ENCODE measurements around the gene TEX36.
"Not testable (repeated sequence)": the region's sequence is repeated elsewhere in the genome, so short reads cannot be mapped to it uniquely, and the experiment has no call there.

The TEX36 gene

GRCh38 chr10:125661941-125662515, 20.9 kb downstream of the TEX36 start:
- Histone ChIP-seq H3K36me3 (ENCODE audit: control insufficient read depth, insufficient read depth, low read length) (no peaks in the 10 kb centered on the region), H3K27me3 (replicated peaks; ENCODE audit: control insufficient read depth, insufficient read depth, low read length) (no peaks in the 10 kb centered on the region), H3K4me3 (replicated peaks; ENCODE audit: low read depth, low read length) (no peak overlapping the region)
- no peak for TF ChIP-seq CTCF (IDR thresholded peaks at IDR 0.05; ENCODE audit: insufficient read depth, low read length, poor library complexity, severe bottlenecking)
- DNase-seq (ENCODE audit: extremely low read depth, insufficient read length) = no peak

- Histone ChIP-seq H3K27me3 (replicated peaks; ENCODE audit: control insufficient read depth, insufficient read depth, low read length) (no peaks in the 10 kb centered on the region), H3K36me3 (ENCODE audit: control insufficient read depth, insufficient read depth, low read length) (no peaks in the 10 kb centered on the region), H3K4me3 (replicated peaks; ENCODE audit: low read depth, low read length) (no peak overlapping the region)
- TF ChIP-seq CTCF (IDR thresholded peaks at IDR 0.05; ENCODE audit: insufficient read depth, low read length, poor library complexity, severe bottlenecking) = no peak
- no peak for DNase-seq (ENCODE audit: extremely low read depth, insufficient read length)
Measured at GRCh38 chr10:125661431-125661940, 21.5 kb downstream of the TEX36 start.

- H3K27me3 ChIP-seq (replicated peaks; ENCODE audit: control insufficient read depth, insufficient read depth, low read length) = no peaks in the 10 kb centered on the region
- no peak for DNase-seq (ENCODE audit: extremely low read depth, insufficient read length)
- H3K4me3 ChIP-seq (replicated peaks; ENCODE audit: low read depth, low read length) = no peak overlapping the region
- H3K36me3 ChIP-seq (ENCODE audit: control insufficient read depth, insufficient read depth, low read length) = no peaks in the 10 kb centered on the region
- TF ChIP-seq CTCF (IDR thresholded peaks at IDR 0.05; ENCODE audit: insufficient read depth, low read length, poor library complexity, severe bottlenecking) = no peak
Measured at GRCh38 chr10:125659071-125659470, 23.9 kb downstream of the TEX36 start.

GRCh38 chr10:125656523-125656922, 26.4 kb downstream of the TEX36 start:
- TF ChIP-seq CTCF (IDR thresholded peaks at IDR 0.05; ENCODE audit: insufficient read depth, low read length, poor library complexity, severe bottlenecking) = no peak
- no peaks in the 10 kb centered on the region for H3K36me3 ChIP-seq (ENCODE audit: control insufficient read depth, insufficient read depth, low read length)
- H3K27me3 ChIP-seq (replicated peaks; ENCODE audit: control insufficient read depth, insufficient read depth, low read length) = no peaks in the 10 kb centered on the region
- DNase-seq (ENCODE audit: extremely low read depth, insufficient read length) = no peak
- H3K4me3 ChIP-seq (replicated peaks; ENCODE audit: low read depth, low read length) = no peak overlapping the region

- not testable (repeated sequence) for DNase-seq (ENCODE audit: extremely low read depth, insufficient read length); H3K4me3 ChIP-seq (replicated peaks; ENCODE audit: low read depth, low read length); H3K27me3 ChIP-seq (replicated peaks; ENCODE audit: control insufficient read depth, insufficient read depth, low read length); H3K36me3 ChIP-seq (ENCODE audit: control insufficient read depth, insufficient read depth, low read length)
Measured at GRCh38 chr10:125653113-125653512, 29.9 kb downstream of the TEX36 start.

- no peak overlapping the region for H3K4me3 ChIP-seq (replicated peaks; ENCODE audit: low read depth, low read length)
- H3K36me3 ChIP-seq (ENCODE audit: control insufficient read depth, insufficient read depth, low read length) = no peaks in the 10 kb centered on the region
- no peaks in the 10 kb centered on the region for H3K27me3 ChIP-seq (replicated peaks; ENCODE audit: control insufficient read depth, insufficient read depth, low read length)
- TF ChIP-seq CTCF (IDR thresholded peaks at IDR 0.05; ENCODE audit: insufficient read depth, low read length, poor library complexity, severe bottlenecking) = no peak
- DNase-seq (ENCODE audit: extremely low read depth, insufficient read length) = no peak
Measured at GRCh38 chr10:125646311-125646710, 36.7 kb downstream of the TEX36 start.
